Transverse colon (tissue), 4 donors: ENCODE results near the gene MGAT4A. TPM values are rescaled to one million over a fixed set of nuclear protein-coding genes. Genes with fewer than 3 reads are reported as not detected.

ENCODE experiments used
- DNase-seq: peaks from one replicate; pipeline ENCODE4 v3.0.0-alpha.2; 2019
- H3K27ac ChIP-seq, 4 donors: fragments of 200-600 bp; sonication (generic); 2 replicates each; pipeline ENCODE4 v1.5.1; 2016 to 2018; ENCODE audit warnings: inconsistent platforms in 4 of 4
- H3K27me3 ChIP-seq: fragments of 200-600 bp; sonication (generic); 2 replicates; pipeline ENCODE4 v1.5.1; 2017; ENCODE audit warnings: inconsistent platforms
- H3K36me3 ChIP-seq, 4 donors: fragments of 200-600 bp; sonication (generic); 2 replicates each; pipeline ENCODE4 v1.5.1; 2017 to 2019; ENCODE audit warnings: inconsistent platforms in 4 of 4
- H3K4me1 ChIP-seq, 4 donors: fragments of 200-600 bp; sonication (generic); 2 replicates each; pipeline ENCODE4 v1.5.1; 2017 to 2020; ENCODE audit warnings: inconsistent platforms in 4 of 4
- H3K4me3 ChIP-seq, 4 donors: fragments of 200-600 bp; sonication (generic); 1 replicate in 1 of 4; 2 replicates in 3 of 4; pipeline versions ENCODE4 v1.5.1 to v1.6.1; 2017 to 2019; ENCODE audit warnings: inconsistent platforms in 4 of 4
- H3K9me3 ChIP-seq, 2 donors: fragments of 200-600 bp; sonication (generic); 2 replicates each; pipeline ENCODE4 v1.5.1; 2017 to 2019; ENCODE audit warnings: inconsistent platforms in 2 of 2
- EP300 ChIP-seq: sonication (generic); formaldehyde crosslinking; IDR thresholded peaks from one replicate; pipeline ENCODE4 v1.6.1; 2017; ENCODE audit warnings: antibody characterized with exemption, low read depth
- POLR2A ChIP-seq: fragments of 450-650 bp; IDR thresholded peaks from one replicate; pipeline ENCODE4 v1.6.1; 2016; ENCODE audit warnings: antibody characterized with exemption, mild to moderate bottlenecking, moderate library complexity
- POLR2AphosphoS5 ChIP-seq, 3 donors: sonication (generic); formaldehyde crosslinking; IDR thresholded peaks; one replicate each; pipeline ENCODE4 v1.6.1; 2016; ENCODE audit warnings: antibody characterized with exemption in 3 of 3
- WGBS, 2 donors: methylation state at CpG; one replicate each; pipeline ENCODE4 v1.1.5; 2018; ENCODE audit warnings: low coverage in 1 of 2; 5-methylcytosine and 5-hydroxymethylcytosine counted together
- in situ Hi-C, 4 donors: fragments of 200-750 bp; cut with MboI; loops; one replicate each; pipeline versions ENCODE4 v1.15.0 to v1.15.1; 2017; ENCODE audit warnings: low sequenced_read_pairs in 3 of 4, low pct_ligation_motif_present in 1 of 4, low pct_unique_long_range_greater_than_20kb in 1 of 4
- intact Hi-C: fragments of 100-400 bp; cut with DNase I; formaldehyde crosslinking; loops from one replicate; pipeline ENCODE4 v1.15.1; 2023; ENCODE audit warnings: low total_unique reads
- total RNA-seq, 4 donors: library from RNA; depleted of rRNA; stranded (reverse); fragments of >200 nt; gene quantifications; one replicate each; pipeline ENCODE4 v1.1.0, GENCODE V29; 2016
- TF ChIP-seq, protein P1 (sequence below), 5 experiments: fragments of 200-600 bp in 3 of 5; fragments of 450-650 bp in 2 of 5; sonication (generic) in 3 of 5; IDR thresholded peaks; 1 replicate in 2 of 5; 2 replicates in 3 of 5; pipeline ENCODE4 v1.5.1; 2016 to 2017; ENCODE audit warnings: antibody characterized with exemption in 5 of 5, inconsistent platforms in 3 of 5, mild to moderate bottlenecking in 2 of 5, moderate library complexity in 1 of 5

The MGAT4A gene
- total RNA-seq, 4 donors from 2014 or later = 29.9 to 237 (median 124) TPM

DNA sequence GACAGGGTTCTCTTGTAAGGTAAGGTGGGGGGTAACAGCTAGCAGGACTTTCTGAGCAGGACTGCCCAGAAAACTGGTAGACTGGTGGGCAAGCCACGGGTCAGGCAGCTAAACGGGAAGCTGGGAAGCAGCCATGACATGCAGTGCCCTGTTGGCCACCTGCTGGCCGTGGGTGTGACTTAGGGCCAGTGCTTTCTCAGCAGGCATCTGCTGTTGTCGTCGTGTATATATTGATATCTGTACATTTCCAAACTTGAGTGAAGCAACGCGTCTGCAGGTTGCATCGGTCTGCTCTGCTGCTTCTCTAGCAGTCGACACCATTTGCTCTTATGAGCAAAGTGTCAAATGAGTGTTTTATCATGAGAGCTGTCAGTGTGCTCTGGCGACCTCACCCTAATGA is 153.6 kb downstream of the MGAT4A start:
- Histone ChIP-seq H3K36me3 (peaks cover 0 to 9% (median 0%) of the 10 kb centered on the region in 4 donors), H3K4me1 (no peaks in the 10 kb centered on the region), H3K27me3 (no peaks in the 10 kb centered on the region), H3K9me3 (no peaks in the 10 kb centered on the region), H3K4me3 (no peak overlapping the region), H3K27ac (no peak overlapping the region)
- no peak for TF ChIP-seq POLR2A
- TF ChIP-seq, protein P1, sequence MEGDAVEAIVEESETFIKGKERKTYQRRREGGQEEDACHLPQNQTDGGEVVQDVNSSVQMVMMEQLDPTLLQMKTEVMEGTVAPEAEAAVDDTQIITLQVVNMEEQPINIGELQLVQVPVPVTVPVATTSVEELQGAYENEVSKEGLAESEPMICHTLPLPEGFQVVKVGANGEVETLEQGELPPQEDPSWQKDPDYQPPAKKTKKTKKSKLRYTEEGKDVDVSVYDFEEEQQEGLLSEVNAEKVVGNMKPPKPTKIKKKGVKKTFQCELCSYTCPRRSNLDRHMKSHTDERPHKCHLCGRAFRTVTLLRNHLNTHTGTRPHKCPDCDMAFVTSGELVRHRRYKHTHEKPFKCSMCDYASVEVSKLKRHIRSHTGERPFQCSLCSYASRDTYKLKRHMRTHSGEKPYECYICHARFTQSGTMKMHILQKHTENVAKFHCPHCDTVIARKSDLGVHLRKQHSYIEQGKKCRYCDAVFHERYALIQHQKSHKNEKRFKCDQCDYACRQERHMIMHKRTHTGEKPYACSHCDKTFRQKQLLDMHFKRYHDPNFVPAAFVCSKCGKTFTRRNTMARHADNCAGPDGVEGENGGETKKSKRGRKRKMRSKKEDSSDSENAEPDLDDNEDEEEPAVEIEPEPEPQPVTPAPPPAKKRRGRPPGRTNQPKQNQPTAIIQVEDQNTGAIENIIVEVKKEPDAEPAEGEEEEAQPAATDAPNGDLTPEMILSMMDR (IDR thresholded peaks at IDR 0.05) = no peak
- no peak for TF ChIP-seq POLR2AphosphoS5 (IDR thresholded peaks at IDR 0.05)
- no peak for TF ChIP-seq EP300
- no peak for DNase-seq
- in situ Hi-C loops (loop anchor here in 1 of 4 donors (25.0 kb wide), 1 partner anchor 165 kb away; no protein-coding TSS in a partner anchor), intact Hi-C loops (no loop called here)
- 78 to 100% methylated on average over 1 to 10 of the region's 10 CpGs for WGBS, 2 donors

DNA sequence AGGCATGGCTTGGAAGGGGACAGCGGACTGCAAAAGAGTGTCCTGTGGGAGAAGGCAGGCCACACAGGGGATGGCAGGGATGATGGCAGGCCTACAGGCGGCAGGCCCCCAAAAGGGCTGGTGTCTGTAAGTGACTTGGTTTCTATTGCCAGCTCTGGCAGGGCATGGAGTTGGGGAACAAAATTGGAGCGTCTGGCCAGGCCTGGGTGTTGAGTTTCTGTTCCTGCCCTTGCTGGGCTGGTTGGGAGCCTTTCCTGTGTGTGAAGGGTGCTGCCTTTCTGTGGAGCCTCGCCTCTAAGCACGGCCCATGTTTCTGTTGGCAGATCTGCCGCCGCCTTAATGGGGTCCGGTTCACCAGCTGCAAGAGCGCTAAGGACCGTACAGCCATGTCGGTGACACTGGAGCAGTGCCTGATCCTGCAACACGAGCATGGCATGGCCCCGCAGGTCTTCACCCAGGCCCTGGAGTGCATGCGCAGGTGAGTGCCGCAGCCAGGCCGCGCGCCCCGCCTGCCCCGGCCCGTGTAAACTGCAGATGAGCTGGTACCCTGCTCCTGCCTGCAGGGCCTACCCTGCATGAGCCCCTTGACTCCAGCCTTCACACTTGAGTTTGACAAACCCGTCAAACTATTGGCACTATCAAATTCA is 154.1 kb downstream of the MGAT4A start:
- 96 to 100% methylated on average over 1 to 22 of the region's 22 CpGs for WGBS, 2 donors
- no peak for TF ChIP-seq POLR2AphosphoS5 (IDR thresholded peaks at IDR 0.05)
- TF ChIP-seq, protein P1 (IDR thresholded peaks at IDR 0.05) = no peak
- TF ChIP-seq POLR2A = no peak
- no peak for TF ChIP-seq EP300
- Histone ChIP-seq H3K4me3 (no peak overlapping the region), H3K9me3 (no peaks in the 10 kb centered on the region), H3K27ac (no peak overlapping the region), H3K36me3 (peaks cover 0 to 9% (median 0%) of the 10 kb centered on the region in 4 donors), H3K27me3 (no peaks in the 10 kb centered on the region), H3K4me1 (no peaks in the 10 kb centered on the region)
- intact Hi-C loops = no loop called here
- no peak for DNase-seq
- in situ Hi-C loops = loop anchor here in 1 of 4 donors (25.0 kb wide), 1 partner anchor 164 kb away; no protein-coding TSS in a partner anchor

DNA sequence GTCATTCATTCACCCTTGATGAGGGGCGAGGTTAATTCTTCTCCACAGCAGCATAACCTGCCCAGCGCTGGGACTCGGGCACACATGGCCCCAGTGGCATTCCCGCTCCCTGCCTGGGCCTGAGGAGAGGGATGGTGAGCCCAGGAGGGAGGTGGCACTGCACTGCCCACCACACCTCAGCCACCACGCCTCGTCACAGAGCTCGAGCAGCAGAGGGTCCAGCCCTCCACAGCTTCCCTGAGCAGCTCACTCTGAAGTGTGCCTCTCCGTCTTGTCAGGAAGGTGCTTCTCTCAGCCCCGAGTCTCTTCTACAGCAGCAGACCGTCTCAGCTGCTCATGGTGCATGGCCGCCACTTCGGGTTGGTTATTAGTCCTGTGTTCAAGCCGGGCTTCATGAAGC is 157.5 kb downstream of the MGAT4A start:
- WGBS, 2 donors = 96% methylated on average over 13 of the region's 13 CpGs; no CpG with 5 or more reads in 1 of the 2 donors
- Histone ChIP-seq H3K4me1 (no peaks in the 10 kb centered on the region), H3K27ac (no peak overlapping the region), H3K9me3 (no peaks in the 10 kb centered on the region), H3K27me3 (no peaks in the 10 kb centered on the region), H3K4me3 (no peak overlapping the region), H3K36me3 (peaks cover 0 to 9% (median 0%) of the 10 kb centered on the region in 4 donors)
- intact Hi-C loops = no loop called here
- in situ Hi-C loops = loop anchor here in 1 of 4 donors (25.0 kb wide), 1 partner anchor 161 kb away; no protein-coding TSS in a partner anchor
- no peak for DNase-seq
- TF ChIP-seq, protein P1 (IDR thresholded peaks at IDR 0.05) = no peak
- TF ChIP-seq POLR2AphosphoS5 (IDR thresholded peaks at IDR 0.05) (no peak), POLR2A (no peak), EP300 (no peak)

- Histone ChIP-seq H3K4me1 (no peaks in the 10 kb centered on the region), H3K27ac (no peak overlapping the region), H3K36me3 (peaks cover 0 to 4% (median 0%) of the 10 kb centered on the region in 4 donors), H3K27me3 (no peaks in the 10 kb centered on the region), H3K4me3 (no peak overlapping the region), H3K9me3 (no peaks in the 10 kb centered on the region)
- 65 to 90% methylated on average over 2 to 15 of the region's 15 CpGs for WGBS, 2 donors
- no peak for TF ChIP-seq EP300
- no peak for TF ChIP-seq POLR2AphosphoS5 (IDR thresholded peaks at IDR 0.05)
- TF ChIP-seq, protein P1 (IDR thresholded peaks at IDR 0.05) = no peak
- TF ChIP-seq POLR2A = no peak
- intact Hi-C loops = no loop called here
- in situ Hi-C loops = loop anchor here in 1 of 4 donors (25.0 kb wide), 1 partner anchor 160 kb away; no protein-coding TSS in a partner anchor
- no peak for DNase-seq
Observed at GRCh38 chr2:98572676-98573075, 158.3 kb downstream of the MGAT4A start.
